GM21786 (cell line): Measurements from ENCODE around the gene FUOM.
"Not testable (repeated sequence)": the region's sequence is repeated elsewhere in the genome, so short reads cannot be mapped to it uniquely, and the experiment has no call there.

Source experiments
- ATAC-seq: cut with Tn5 transposase; IDR thresholded peaks from one replicate; pipeline ENCODE4 v1.9.1; 2021; ENCODE audit not compliant: unreplicated experiment

Gene FUOM

DNA sequence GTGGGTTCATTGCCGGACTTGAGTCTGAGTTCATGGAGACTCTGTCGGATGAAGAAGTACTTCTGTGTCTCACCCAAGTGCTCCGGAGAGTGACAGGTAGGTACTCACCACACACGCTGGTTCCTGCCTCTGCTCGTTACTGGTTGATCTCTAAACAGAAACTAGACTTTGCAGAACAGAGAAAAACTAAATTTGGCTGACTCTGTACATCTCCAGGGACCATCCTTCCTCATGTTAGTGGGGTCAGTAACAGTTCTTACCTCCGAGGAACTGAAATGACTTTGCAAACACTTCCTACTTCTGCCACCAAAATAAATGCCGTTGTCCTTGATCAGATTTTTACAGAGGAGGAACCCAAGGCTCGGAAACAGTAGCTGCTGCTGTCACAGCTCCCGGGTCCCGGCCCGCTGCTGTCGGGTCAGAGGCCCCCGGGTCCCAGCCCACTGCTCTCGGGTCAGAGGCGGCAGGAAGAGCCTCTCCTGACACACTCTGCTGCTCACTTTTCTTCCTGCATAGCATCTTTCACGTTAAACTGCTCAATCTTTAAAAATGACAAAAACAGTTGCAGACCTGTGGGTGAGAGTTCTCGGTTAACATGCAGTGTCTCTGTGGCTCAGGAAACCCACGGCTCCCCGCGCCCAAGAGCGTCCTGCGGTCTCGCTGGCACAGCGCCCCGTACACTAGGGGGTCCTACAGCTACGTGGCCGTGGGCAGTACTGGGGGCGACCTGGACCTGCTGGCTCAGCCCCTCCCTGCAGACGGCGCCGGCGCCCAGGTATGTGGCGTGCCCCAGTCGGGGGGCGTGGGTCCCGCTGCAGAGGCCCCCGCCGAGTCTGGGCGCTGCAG lies 31.4 kb upstream of the FUOM start:
- ATAC-seq: peak; percentile 81

DNA sequence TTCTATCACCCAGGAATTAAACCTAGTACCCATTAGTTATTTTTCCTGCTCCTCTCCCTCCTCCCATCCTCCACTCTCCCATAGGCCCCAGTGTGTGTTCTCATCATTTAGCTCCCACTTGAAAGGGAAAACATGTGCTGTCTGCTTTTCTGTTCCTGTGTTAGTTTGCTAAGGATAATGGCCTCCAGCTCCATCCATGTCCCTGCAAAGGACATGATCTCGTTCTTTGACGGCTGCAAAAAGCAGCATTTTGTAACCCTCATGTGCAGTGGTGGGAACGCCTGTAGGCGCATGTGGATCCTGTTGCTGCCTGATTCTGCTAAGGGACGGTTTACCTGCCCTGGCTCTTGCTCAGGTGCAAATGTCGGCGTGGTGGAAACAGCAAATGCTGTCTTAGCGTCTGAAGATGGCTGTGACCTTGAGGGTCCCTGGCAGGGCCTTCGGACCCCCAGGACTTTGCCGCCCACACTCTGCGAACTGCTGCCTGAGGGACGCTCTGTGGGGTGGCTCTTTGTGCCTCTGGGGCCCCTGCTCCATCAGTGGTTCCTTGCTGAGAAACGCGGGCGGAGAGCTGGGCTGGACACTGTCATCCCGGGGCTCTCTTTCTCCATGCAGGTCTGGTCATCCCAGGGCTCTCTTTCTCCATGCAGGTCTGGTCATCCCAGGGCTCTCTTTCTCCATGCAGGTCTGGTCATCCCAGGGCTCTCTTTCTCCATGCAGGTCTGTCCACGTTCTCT lies 30.6 kb upstream of the FUOM start:
- ATAC-seq: no peak

DNA sequence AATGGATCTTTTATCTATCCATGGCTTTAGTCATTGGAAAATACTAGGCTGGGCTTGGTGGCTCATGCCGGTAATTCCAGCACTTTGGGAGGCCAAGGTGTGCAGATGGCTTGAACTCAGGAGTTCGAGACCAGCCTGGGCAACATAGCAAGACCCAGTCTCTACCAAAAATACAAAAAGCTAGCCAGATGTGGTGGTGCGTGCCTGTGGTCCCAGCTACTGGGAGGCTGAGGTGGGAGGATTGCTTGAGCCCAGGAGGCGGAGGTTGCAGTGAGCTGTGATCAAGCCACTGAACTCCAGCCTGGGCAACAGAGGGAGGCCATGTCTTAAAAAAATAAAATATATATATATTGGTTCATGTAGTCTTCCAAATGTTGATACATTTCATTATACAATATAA lies 29.1 kb upstream of the FUOM start:
- not testable (repeated sequence) for ATAC-seq

DNA sequence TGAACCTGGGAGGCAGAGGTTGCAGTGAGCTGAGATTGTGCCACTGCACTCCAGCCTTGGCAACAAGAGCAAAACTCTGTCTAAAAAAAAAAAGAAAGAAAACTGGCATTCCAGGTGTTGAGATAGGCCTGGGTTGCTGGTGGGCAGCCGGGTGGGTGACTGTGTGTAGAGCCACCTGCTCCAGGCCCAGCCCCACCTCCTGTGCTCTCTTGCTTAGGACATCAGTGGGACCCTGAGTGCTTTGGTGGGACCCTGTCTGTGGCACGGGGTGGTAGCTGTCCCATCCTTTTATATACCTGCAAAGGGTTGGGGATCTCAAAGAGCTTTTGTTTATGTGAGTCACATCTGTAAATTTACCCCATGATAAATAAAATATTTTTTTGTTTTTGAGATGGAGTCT lies 27.4 kb upstream of the FUOM start:
- no peak for ATAC-seq

DNA sequence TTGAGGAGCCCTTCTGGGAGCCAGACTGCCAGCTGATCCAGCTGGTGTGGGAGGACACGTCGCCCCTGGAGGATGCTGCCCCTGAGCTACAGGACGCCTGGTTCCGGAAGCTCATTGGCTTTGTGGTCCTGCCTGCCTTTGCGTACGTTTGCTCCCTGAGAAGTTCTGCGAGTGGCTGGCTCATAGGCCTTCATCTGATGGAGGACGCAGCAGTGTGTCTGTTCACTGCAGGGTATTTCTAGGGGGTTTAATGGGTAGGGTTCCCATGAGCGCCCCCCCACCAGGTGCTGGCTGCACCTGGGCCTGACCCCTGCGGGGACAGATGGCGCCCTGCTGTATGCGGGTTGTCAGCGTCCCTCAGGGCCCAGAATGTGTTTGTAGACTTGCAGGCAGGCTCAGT lies 26.3 kb upstream of the FUOM start:
- no peak for ATAC-seq

DNA sequence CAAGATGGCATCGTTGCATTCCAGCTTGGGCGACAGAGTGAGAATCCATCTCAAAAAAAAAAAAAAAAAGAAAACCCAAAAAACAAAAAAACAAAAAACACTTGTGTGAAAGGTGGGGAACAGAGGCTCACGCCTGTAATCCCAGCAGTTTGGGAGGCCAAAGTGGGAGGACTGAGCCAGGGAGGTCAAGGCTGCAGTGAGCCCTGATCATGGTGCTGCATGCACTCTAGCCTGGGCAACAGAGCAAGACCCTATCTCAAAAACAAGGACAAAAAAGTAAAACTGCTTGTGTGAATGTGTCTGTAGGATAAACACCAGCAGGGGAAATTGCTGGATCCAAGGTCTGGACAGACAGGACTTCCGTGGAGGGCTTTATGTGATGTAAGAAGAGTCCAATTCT lies 25.7 kb upstream of the FUOM start:
- ATAC-seq: no peak

DNA sequence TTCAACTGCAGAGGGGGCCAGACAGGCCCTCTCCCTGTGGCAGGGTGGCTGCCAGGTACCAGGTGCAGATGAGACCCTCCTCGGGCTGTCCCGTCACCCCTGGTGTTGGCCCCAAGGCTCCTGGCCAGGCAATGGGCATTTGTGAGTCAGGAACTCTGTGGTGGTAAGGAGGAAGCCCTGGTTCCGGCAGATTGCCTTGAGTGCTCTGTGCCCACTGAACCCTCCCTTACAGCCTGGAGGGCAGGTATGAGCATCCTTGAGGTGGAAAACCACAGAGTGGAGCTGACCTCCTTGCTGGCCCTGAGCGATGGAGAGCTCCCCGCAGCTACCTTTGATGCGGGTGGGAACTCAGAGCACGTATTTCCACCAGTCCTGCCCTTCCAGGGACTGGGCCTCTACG lies 23.2 kb upstream of the FUOM start:
- no peak for ATAC-seq

DNA sequence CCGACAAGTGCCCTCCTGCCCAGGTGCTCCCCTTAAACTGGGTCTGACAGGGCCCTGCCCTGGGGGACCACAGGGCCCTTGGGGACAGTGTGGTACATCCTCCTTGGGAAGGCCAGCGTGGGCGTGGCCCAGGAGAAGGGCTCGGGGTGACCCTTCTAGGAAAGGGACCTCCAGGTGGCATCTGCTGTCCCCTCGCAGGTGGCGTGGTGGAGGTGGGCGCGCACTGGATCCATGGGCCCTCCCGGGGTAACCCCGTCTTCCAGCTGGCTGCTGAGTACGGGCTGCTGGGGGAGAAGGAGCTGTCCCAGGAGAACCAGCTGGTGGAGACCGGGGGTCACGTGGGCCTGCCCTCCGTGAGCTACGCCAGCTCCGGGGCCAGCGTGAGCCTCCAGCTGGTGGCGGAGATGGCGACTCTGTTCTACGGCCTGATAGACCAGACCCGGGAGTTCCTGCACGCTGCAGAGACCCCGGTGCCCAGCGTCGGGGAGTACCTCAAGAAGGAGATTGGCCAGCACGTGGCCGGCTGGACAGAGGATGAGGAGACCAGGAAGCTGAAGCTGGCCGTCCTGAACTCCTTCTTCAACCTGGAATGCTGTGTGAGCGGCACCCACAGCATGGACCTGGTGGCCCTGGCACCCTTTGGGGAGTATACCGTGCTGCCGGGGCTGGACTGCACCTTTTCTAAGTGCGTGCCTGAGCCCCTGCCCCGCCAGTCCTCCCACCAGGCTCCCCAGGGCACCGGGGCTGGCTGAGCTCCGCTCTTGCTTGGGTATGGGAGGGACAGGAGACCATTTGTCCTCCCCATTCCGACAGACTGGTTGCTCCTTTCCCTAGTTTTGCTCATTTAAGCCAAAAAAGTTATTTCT lies 22.2 kb upstream of the FUOM start:
- ATAC-seq: no peak

DNA sequence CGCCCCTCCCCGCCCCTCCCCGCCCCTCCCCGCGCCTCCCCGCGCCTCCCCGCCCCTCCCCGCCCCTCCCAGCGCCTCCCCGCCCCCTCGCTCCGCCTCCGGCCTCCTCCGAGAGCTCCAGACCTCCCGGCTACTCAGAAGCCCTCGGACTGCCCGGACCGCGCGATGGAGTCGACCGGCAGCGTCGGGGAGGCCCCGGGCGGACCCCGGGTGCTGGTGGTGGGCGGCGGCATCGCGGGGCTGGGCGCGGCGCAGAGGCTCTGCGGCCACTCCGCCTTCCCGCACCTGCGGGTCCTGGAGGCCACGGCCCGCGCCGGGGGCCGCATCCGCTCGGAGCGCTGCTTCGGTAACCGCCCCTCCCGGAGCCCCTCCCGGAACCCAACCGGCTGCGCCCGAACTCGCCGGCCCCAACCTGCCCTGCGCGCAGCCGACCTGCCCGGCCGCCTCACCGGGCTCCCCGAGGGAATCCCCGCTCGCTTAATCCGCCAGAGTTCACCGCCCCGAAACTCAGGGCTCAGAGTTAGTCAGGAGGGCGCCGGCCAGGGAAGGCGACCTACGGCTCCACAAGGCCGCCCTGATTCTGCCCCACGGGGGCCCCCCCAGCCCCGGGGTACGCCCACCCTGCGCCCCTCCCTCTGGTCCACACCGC lies 21.5 kb upstream of the FUOM start, which contains the start of gene PAOX:
PAOX (plus strand) TSS at position 111 of the 649 bp plus-strand sequence; CDS start at position 166, 55 bp downstream.
- ATAC-seq: peak; percentile 56

DNA sequence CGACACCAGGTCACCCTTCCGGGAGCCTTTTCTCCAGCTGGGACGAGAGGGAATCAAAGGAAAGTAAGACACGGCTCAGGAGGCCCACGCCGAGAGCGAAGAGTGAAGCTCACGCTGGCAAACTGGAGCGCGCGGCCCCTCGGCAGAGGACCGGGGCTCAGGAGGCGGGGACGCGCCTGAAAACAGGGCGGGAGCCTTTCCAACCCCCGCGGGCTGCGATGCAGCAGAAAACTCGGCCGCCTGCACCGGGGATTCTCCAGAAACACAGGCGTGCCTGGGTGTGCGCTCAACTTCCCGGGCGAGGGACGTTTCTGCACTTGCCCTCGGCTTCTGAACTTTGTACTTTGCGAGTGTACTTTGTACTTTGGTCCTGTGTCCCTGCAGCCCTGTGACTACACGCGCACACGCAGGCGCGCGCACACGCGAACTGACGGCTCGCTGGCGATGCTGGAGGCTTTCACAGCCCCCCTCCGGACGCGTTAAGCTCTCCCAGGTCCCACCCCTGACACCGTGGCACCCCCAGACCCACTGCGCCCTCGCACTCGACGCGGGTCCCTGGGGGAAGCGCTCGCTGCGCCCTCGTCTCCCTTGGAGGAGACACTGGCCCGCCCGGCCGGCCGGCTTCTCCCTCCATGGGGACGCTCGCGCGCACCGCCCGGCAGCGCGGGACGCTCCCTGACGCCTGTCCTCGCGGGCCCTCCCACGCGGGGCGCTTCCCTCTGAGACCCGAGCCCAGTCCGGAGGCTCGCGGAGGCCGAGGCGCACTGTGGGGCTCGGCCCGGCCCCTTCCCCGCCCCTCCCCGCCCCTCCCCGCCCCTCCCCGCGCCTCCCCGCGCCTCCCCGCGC lies 20.7 kb upstream of the FUOM start:
- ATAC-seq: peak; percentile 38

DNA sequence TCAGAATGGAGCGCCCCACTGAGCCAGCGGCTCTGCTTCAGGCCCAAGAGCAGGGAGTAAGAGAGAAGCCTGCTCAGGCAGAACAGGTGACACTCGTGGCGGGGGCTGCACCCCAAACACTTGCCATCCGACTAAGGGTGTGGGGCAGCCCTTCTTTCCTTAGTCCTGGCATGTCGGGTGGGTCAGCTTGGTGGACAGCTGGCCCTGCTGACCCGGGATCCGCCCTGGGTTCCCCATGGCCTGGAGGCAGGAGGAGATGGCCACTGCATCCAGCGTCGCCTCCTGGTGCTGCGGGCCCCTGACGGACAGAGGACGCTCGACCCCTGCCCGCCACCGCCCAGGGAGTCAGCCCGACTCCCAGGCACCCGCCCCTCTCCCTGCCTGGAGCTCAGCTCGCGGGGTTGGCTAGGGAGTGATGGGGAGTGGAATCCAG lies 20.0 kb upstream of the FUOM start:
- no peak for ATAC-seq

DNA sequence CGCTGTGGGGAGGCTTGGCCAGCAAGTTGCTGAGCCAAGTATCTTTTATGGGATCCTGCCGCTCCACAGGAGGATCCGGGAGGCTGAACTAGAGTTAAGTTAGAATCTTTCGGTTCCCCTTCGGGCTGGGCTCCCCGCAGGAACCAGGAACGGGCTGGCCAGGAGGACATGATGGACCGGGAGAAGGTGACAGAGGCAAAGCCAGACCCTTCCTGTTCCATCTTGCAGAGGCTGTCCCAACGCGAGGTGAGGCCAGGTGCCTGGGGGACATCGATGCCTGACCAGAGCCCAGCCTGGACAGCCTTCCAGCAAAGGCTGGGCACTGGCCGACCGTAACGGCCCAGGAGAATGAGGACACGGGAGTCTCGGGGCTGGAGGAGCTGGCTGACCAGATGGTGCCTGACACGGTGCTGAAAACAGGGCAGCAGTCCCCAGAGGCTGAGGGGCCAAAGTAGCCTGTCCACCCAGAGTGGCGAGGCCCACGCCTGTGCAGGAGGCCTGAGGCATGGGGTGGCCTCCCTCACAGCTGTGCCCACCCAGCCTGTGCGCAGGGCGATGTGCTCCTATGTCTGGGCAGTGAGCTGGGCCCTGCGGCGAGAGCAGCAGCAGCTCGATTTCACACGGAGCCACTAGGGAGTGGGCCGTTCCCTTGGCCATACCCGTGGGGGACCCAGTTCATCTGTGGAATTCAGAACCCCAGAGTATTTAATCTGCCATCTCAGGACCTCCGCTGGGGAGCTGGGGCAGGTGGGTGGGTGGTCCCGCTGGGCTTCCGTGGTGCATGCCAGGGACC lies 19.4 kb upstream of the FUOM start:
- no peak for ATAC-seq

DNA sequence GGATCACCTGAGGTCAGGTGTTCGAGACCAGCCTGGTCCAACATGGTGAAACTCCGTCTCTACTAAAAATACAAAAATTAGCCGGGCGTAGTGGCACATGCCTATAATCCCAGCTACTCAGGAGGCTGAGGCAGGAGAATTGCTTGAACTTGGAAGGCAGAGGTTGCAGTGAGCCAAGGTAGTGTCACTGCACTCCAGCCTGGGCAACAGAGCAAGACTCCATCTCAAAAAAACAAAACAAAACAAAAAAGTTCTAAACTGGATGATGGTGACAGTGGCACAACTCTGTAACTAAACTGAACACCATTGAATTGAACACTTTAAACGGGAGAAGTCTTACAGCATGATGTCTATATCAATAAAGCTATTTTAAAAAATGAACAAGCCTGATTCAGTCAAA lies 18.4 kb upstream of the FUOM start:
- ATAC-seq: not testable (repeated sequence)

DNA sequence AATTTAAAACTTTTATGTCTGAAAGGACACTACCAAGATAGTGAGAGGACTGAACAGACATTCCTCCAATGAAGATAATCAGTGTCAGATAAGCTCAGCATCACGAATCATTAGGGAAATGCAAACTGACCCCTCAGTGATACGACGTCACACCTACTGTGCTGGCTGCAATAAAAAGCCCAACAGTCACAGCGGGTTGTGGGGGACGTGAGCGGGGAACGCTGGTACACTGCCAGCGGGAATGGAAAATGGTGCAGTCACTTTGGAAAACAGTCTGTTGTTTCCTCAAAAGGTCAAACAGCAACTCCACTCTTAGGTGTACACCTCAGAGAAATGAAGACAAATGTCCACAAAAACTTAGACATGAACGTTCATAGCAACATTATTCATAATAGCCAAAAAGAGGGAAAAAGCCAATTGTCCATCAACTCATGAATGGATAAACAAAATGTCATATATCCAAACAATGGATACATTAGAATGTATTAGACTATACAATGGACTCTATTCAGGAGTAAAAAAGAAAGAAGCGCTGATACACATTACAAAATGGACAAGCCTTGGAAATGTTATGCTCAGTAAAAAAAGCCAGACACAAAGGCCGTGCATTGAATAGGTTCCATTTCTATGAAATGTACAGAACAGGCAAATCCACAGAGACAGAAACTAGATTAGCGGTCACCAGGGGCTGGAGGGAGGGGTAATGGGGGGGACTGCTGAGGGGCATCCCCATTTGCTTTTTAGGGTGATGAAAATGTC lies 17.7 kb upstream of the FUOM start:
- ATAC-seq: no peak

DNA sequence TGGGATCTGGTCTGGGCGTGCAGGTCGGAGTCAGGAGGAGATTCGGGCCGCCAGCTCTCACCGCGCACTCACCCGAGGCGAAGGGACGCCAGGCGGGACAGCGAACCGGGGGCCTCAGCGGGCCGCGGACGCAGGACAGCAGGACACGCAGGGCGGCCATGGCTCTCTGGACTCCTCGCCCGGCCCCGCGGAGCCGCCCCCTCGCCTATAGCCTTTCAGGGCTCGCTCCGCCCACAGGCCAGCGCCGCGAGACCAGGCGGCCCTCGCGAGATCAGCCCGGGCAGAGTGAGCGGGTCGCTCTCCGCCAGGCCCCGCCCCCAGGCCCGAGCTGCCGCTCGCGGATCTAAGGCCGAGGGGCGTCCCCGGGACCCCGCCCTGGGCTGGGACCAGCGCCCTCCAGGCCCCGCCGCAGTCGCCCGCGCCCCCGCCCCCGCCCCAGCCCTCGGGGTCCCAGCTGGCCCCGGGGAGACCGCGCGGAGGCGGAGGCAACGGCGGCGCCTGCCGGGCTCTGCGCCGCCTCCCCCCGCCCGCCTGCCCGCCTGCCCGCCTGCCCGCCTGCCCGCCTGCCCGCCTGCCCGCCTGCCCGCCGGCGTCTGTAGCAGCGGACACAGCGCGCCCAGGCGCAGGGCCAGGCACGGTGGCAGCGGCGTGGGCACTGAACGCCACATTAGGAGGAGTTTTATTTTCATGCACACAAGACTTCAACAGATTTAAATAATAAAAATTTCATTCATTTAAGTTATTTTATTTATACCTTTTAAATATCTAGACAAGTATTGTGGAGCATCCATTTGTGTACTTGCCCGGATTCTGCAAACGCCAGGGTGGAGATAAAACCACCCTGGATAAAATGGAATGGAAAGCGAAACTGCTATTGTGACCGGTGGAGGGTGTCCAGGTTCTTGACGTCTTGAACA lies 15.6 kb upstream of the FUOM start, which contains the start of gene ECHS1:
ECHS1 (minus strand) TSS at position 181 of the 917 bp plus-strand sequence; CDS start at position 160, 21 bp downstream.
- peak; percentile 90 for ATAC-seq

DNA sequence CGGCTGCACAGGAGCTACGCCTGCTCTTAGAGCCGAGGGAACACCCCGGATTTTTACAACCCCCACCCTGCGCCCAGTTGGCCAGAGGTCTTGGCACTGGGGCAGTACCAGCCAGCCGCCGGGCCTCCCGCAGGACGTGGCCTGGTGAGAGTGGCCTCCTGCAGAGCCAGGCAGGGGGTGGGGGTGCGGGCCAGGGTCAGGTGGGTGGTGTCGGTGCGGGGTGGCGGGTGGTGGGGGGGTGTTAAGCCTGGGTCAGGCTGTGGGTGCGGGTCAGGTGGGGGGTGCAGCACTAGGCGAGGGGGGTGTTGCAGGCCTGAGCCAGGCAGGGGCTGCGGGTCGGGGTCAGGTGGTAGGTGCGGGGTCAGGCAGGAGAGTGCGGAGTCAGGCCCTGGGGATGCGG lies 14.7 kb upstream of the FUOM start:
- no peak for ATAC-seq
